Measurements from ENCODE around the gene TASOR. TPM values are rescaled to one million over a fixed set of nuclear protein-coding genes. Genes with fewer than 3 reads are reported as not detected.
A peak's percentile ranks its signal among the peaks of the same experiment; 100 is the strongest.

Gene TASOR
- total and polyA plus RNA-seq, 2 experiments from 2014 or later = 9.3 to 64.0 TPM

- peak; percentile 87 for DNase-seq (ENCODE audit: low spot score)
- Histone ChIP-seq H3K27me3 (no peaks in the 10 kb centered on the region), H3K27ac (peak overlapping the region; percentile 100), H3K9me3 (ENCODE audit: low read depth) (peaks cover 4% of the 10 kb centered on the region), H3K79me2 (peaks cover 48% of the 10 kb centered on the region), H3K9me2 (replicated peaks; ENCODE audit: insufficient read depth) (no peaks in the 10 kb centered on the region), H2AFZ (peak overlapping the region; percentile 99), H3K4me1 (ENCODE audit: insufficient read depth) (peaks cover 3% of the 10 kb centered on the region), H3K4me2 (peak overlapping the region; percentile 82), H3K4me3 (peak overlapping the region; percentile 83), H3K36me3 (replicated peaks; ENCODE audit: insufficient read depth, low read depth) (no peaks in the 10 kb centered on the region), H4K20me1 (ENCODE audit: insufficient read depth, poor library complexity, severe bottlenecking) (no peaks in the 10 kb centered on the region)
- TF ChIP-seq CTCF (IDR thresholded peaks at IDR 0.05; ENCODE audit: poor library complexity) (no peak), EZH2phosphoT487 (IDR thresholded peaks at IDR 0.05; ENCODE audit: low read depth, severe bottlenecking, unreplicated experiment) (no peak), EZH2 (IDR thresholded peaks at IDR 0.05; ENCODE audit: borderline replicate concordance) (no peak)
- 1% methylated on average over 43 of the region's 58 CpGs for WGBS (ENCODE audit: low lambda C conversion rate, missing lambda C conversion rate)
Observed at GRCh38 chr3:56682462-56683121, 473 bp downstream of the TASOR start.

- H4K20me1 ChIP-seq (ENCODE audit: insufficient read depth, poor library complexity, severe bottlenecking) = no peaks in the 10 kb centered on the region
- H3K4me3 ChIP-seq = peak overlapping the region; percentile 83
- peak overlapping the region; percentile 82 for H3K4me2 ChIP-seq
- no peak for DNase-seq (ENCODE audit: low spot score)
- TF ChIP-seq EZH2phosphoT487 (IDR thresholded peaks at IDR 0.05; ENCODE audit: low read depth, severe bottlenecking, unreplicated experiment) (no peak), EZH2 (IDR thresholded peaks at IDR 0.05; ENCODE audit: borderline replicate concordance) (no peak), CTCF (IDR thresholded peaks at IDR 0.05; ENCODE audit: poor library complexity) (no peak)
- H2AFZ ChIP-seq = peak overlapping the region; percentile 99
- H3K27ac ChIP-seq = peak overlapping the region; percentile 100
- no peaks in the 10 kb centered on the region for H3K27me3 ChIP-seq
- no peaks in the 10 kb centered on the region for H3K36me3 ChIP-seq (replicated peaks; ENCODE audit: insufficient read depth, low read depth)
- peaks cover 3% of the 10 kb centered on the region for H3K4me1 ChIP-seq (ENCODE audit: insufficient read depth)
- peaks cover 54% of the 10 kb centered on the region for H3K79me2 ChIP-seq
- peaks cover 4% of the 10 kb centered on the region for H3K9me3 ChIP-seq (ENCODE audit: low read depth)
- no peaks in the 10 kb centered on the region for H3K9me2 ChIP-seq (replicated peaks; ENCODE audit: insufficient read depth)
- WGBS (ENCODE audit: low lambda C conversion rate, missing lambda C conversion rate) = 7% methylated on average over 10 of the region's 10 CpGs
Observed at GRCh38 chr3:56681984-56682461, 1.0 kb downstream of the TASOR start.

- TF ChIP-seq EZH2 (IDR thresholded peaks at IDR 0.05; ENCODE audit: borderline replicate concordance) = no peak
- TF ChIP-seq EZH2phosphoT487 (IDR thresholded peaks at IDR 0.05; ENCODE audit: low read depth, severe bottlenecking, unreplicated experiment) = no peak
- TF ChIP-seq CTCF (IDR thresholded peaks at IDR 0.05; ENCODE audit: poor library complexity) = no peak
- H4K20me1 ChIP-seq (ENCODE audit: insufficient read depth, poor library complexity, severe bottlenecking) = peaks cover 3% of the 10 kb centered on the region
- H2AFZ ChIP-seq = no peak overlapping the region
- no peak for DNase-seq (ENCODE audit: low spot score)
- H3K4me3 ChIP-seq = no peak overlapping the region
- H3K9me3 ChIP-seq (ENCODE audit: low read depth) = peaks cover 4% of the 10 kb centered on the region
- no peaks in the 10 kb centered on the region for H3K9me2 ChIP-seq (replicated peaks; ENCODE audit: insufficient read depth)
- peak overlapping the region; percentile 82 for H3K4me2 ChIP-seq
- H3K27me3 ChIP-seq = no peaks in the 10 kb centered on the region
- H3K79me2 ChIP-seq = peaks cover 72% of the 10 kb centered on the region
- no peaks in the 10 kb centered on the region for H3K36me3 ChIP-seq (replicated peaks; ENCODE audit: insufficient read depth, low read depth)
- H3K27ac ChIP-seq = no peak overlapping the region
- H3K4me1 ChIP-seq (ENCODE audit: insufficient read depth) = peaks cover 3% of the 10 kb centered on the region
Observed at GRCh38 chr3:56680054-56680580, 2.9 kb downstream of the TASOR start.

Data from hepatocyte (in vitro differentiated cells).